Measurements from ENCODE around the gene IFFO2.

DNA sequence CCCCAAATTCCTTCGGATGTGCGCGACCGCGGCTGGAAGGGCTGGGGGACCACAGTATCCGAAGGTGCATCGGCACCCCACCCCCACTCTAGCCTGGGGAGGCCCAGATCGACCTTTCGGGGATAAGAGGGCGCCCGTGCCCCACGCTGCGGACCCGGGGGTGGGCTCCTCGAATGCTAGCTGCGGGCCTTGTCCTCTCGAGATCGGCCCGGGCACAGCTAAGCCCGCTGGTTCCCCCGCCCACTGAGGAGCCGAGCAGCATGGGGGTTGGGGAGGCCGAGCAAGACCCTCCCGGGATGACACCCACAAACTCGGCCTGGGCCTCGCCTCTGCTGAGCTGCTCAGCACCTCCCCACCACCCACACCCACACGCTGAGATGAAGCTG is 653 bp upstream of the IFFO2 start:
- no peak for TF ChIP-seq BRCA1 (CRISPR knock-in tag; IDR thresholded peaks at IDR 0.05)
- TF ChIP-seq RAD21 (CRISPR knock-in tag; IDR thresholded peaks at IDR 0.05), result no peak
- no peak for TF ChIP-seq ATF7 (IDR thresholded peaks at IDR 0.05)
- no peak for TF ChIP-seq ATF7 (CRISPR knock-in tag; IDR thresholded peaks at IDR 0.05)
